ENCODE measurements around the gene AKAP12.

The AKAP12 gene

GRCh38 chr6:151292974-151293687 lies 53.4 kb downstream of the AKAP12 start:
- TF ChIP-seq CTCF (IDR thresholded peaks at IDR 0.05), result no peak

- TF ChIP-seq CTCF (IDR thresholded peaks at IDR 0.05), result no peak
Measured at GRCh38 chr6:151293688-151294016, 53.9 kb downstream of the AKAP12 start.

GRCh38 chr6:151294561-151295101 lies 54.9 kb downstream of the AKAP12 start:
- TF ChIP-seq CTCF (IDR thresholded peaks at IDR 0.05), result no peak

- TF ChIP-seq CTCF (IDR thresholded peaks at IDR 0.05), result no peak
Measured at GRCh38 chr6:151297886-151298285, 58.1 kb downstream of the AKAP12 start.

GRCh38 chr6:151299011-151299410 lies 59.2 kb downstream of the AKAP12 start:
- no peak for TF ChIP-seq CTCF (IDR thresholded peaks at IDR 0.05)

GRCh38 chr6:151300267-151300991 lies 60.7 kb downstream of the AKAP12 start:
- no peak for TF ChIP-seq CTCF (IDR thresholded peaks at IDR 0.05)

GRCh38 chr6:151301547-151301946 lies 61.8 kb downstream of the AKAP12 start:
- no peak for TF ChIP-seq CTCF (IDR thresholded peaks at IDR 0.05)
